Tibial nerve (tissue), 4 donors: Measurements from ENCODE around the gene GP1BA.

Experiments
- CTCF ChIP-seq, 5 experiments: fragments of 200-600 bp in 3 of 5; fragments of 450-650 bp in 2 of 5; sonication (generic) in 3 of 5; IDR thresholded peaks; one replicate each; pipeline ENCODE4 v1.5.1; 2016 to 2019; ENCODE audit warnings: antibody characterized with exemption in 5 of 5, mild to moderate bottlenecking in 3 of 5, moderate library complexity in 2 of 5
- EP300 ChIP-seq, 2 donors: sonication (generic); formaldehyde crosslinking; IDR thresholded peaks; one replicate each; pipeline ENCODE4 v1.6.1; 2017; ENCODE audit warnings: antibody characterized with exemption in 2 of 2, mild to moderate bottlenecking in 1 of 2

- TF ChIP-seq CTCF (IDR thresholded peaks at IDR 0.05) (no peak), EP300 (IDR thresholded peaks at IDR 0.05) (no peak)
Observed at GRCh38 chr17:4897198-4897687, 34.8 kb upstream of the GP1BA start.
